Naive thymus-derived CD4-positive, alpha-beta T cell (primary cell): ENCODE data around the gene PSMB11. TPM values are rescaled to one million over a fixed set of nuclear protein-coding genes. Genes with fewer than 3 reads are reported as not detected.

Experiments
- ATAC-seq: fragments of 150-1000 bp; cut with Tn5 transposase; 2 replicates; pipeline ENCODE4 v1.10.0; 2021; ENCODE audit warnings: mild to moderate bottlenecking, moderate library complexity
- CTCF ChIA-PET: fragments of 350-600 bp; sonication (Branson Sonifier 250); formaldehyde crosslinking; loops from one replicate; lab custom pipeline; 2021; ENCODE audit warnings: antibody characterized with exemption; lab: Charles Lee
- POLR2A ChIA-PET: fragments of 350-600 bp; sonication (Branson Sonifier 250); formaldehyde crosslinking; loops from one replicate; lab custom pipeline; 2021; ENCODE audit warnings: antibody characterized with exemption, inconsistent platforms; lab: Charles Lee
- DNase-seq, 9 donors: peaks; one replicate each; pipeline versions ENCODE4 v3.0.0 to v3.0.0-alpha.2; 2020 to 2022; ENCODE audit warnings: mixed read lengths in 1 of 9
- H3K27ac ChIP-seq: one replicate; pipeline ENCODE4 v1.7.0; 2013; ENCODE audit warnings: mild to moderate bottlenecking, low read depth, low read length, moderate library complexity
- H3K27me3 ChIP-seq, 2 donors: one replicate each; pipeline ENCODE4 v1.7.0; 2013; ENCODE audit warnings: low read length in 2 of 2, mild to moderate bottlenecking in 2 of 2, moderate library complexity in 2 of 2; ENCODE audit not compliant: control insufficient read depth in 2 of 2, insufficient read depth in 2 of 2
- H3K36me3 ChIP-seq, 3 experiments: 1 replicate in 2 of 3; 2 replicates in 1 of 3; pipeline ENCODE4 v1.7.0; 2013; ENCODE audit warnings: low read length in 3 of 3, mild to moderate bottlenecking in 3 of 3, moderate library complexity in 1 of 3; ENCODE audit not compliant: insufficient read depth in 3 of 3, control insufficient read depth in 2 of 3
- H3K4me1 ChIP-seq, 2 donors: one replicate each; pipeline ENCODE4 v1.7.0; 2013; ENCODE audit warnings: low read length in 2 of 2, mild to moderate bottlenecking in 2 of 2, moderate library complexity in 1 of 2; ENCODE audit not compliant: control insufficient read depth in 2 of 2, insufficient read depth in 2 of 2
- H3K4me3 ChIP-seq: 2 replicates; pipeline ENCODE4 v1.7.0; 2013; ENCODE audit warnings: mild to moderate bottlenecking, low read length
- H3K9me3 ChIP-seq, 3 experiments: 1 replicate in 2 of 3; 2 replicates in 1 of 3; pipeline ENCODE4 v1.7.0; 2013; ENCODE audit warnings: low read length in 3 of 3; ENCODE audit not compliant: control insufficient read depth in 2 of 3
- H3K27ac Mint-ChIP-seq, 9 donors: one replicate each; pipeline ENCODE4 v1.8.0; 2020 to 2022; ENCODE audit warnings: mixed read lengths in 9 of 9, mild to moderate bottlenecking in 8 of 9, moderate library complexity in 5 of 9, inconsistent platforms in 2 of 9
- H3K27me3 Mint-ChIP-seq, 5 donors: one replicate each; pipeline ENCODE4 v1.8.0; 2021 to 2022; ENCODE audit warnings: mixed read lengths in 5 of 5, mild to moderate bottlenecking in 1 of 5
- H3K36me3 Mint-ChIP-seq, 5 donors: one replicate each; pipeline ENCODE4 v1.8.0; 2020 to 2022; ENCODE audit warnings: mixed read lengths in 5 of 5, mild to moderate bottlenecking in 3 of 5, inconsistent platforms in 1 of 5
- H3K4me1 Mint-ChIP-seq, 7 donors: one replicate each; pipeline ENCODE4 v1.8.0; 2020 to 2022; ENCODE audit warnings: mixed read lengths in 7 of 7, mild to moderate bottlenecking in 3 of 7, inconsistent platforms in 1 of 7
- H3K4me3 Mint-ChIP-seq, 10 donors: one replicate each; pipeline ENCODE4 v1.8.0; 2020 to 2022; ENCODE audit warnings: mild to moderate bottlenecking in 10 of 10, mixed read lengths in 10 of 10, moderate library complexity in 6 of 10, inconsistent platforms in 2 of 10
- H3K9me3 Mint-ChIP-seq, 11 donors: one replicate each; pipeline ENCODE4 v1.8.0; 2020 to 2022; ENCODE audit warnings: mixed read lengths in 11 of 11, mild to moderate bottlenecking in 4 of 11, inconsistent platforms in 1 of 11, moderate library complexity in 1 of 11
- intact Hi-C, 2 donors: fragments of 100-400 bp; cut with micrococcal nuclease; formaldehyde crosslinking; loops; one replicate each; pipeline ENCODE4 v1.15.1; 2023
- polyA plus RNA-seq, 2 donors: library from polyadenylated mRNA; unstranded; fragments of 300-500 nt; fragmentation: Illumina TruSeq; gene quantifications; one replicate each; pipeline ENCODE4 v1.2.3, GENCODE V29; 2021
- total RNA-seq, 6 experiments: library from RNA in 5 of 6; stranded (reverse) in 5 of 6; gene quantifications; 1 replicate in 5 of 6; 2 replicates in 1 of 6; pipeline ENCODE4 v1.2.3 and lab custom pipeline; 2021 to 2026

Gene PSMB11
- total and polyA plus RNA-seq, 7 experiments from 2014 or later, result 0.32 to 1.2 (median 0.69) TPM; not detected in 1

DNA sequence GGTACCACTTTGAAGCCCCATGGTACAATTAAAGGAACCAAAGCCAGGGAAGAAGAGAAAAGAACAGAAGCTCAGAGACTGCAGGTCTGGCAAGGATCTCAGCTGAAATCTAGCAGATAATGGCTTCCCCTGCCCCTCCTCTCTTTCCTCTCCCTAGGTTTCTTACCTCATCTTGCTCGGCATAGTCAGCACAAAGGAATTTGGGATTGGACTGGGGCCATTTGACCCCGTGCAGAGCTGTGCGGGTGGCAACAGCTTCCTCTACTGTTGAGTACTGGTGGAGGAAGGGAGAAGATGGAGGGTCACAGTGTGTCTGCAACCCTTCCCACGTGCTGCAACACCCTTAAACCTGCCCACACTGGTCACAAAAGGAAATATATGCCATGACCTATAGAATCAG, 20.0 kb downstream of the PSMB11 start:
- POLR2A ChIA-PET, result interaction anchor here (0.6 to 2.4 kb wide), 8 partner anchors 33 to 492 kb away, joined by 3 to 7 read pairs (median 3); partner anchors contain the start of genes ACIN1 and C14orf119

DNA sequence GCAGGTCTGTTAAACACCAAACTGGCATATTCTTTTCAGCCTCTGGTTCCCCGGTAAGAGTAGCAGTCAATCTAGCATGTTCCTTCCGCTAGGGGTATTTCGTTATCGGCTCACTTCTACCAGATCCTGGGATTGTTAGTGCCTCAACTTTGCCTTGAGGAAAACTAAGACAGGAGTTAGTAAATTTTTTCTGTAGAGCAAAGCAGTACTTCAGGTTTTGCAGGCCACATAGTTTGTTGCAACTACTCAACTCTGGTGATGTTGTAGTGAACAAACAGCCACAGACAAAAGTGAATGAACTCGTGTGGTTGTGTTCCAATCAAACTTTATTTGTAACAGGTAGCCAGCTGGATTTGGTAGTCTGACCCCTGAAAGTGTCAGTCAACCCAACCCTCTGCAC, 21.6 kb downstream of the PSMB11 start:
- Mint-ChIP-seq H3K27me3 (no peaks in the 10 kb centered on the region), H3K4me1 (peaks cover 4 to 18% (median 9%) of the 10 kb centered on the region in 7 donors), H3K4me3 (no peak overlapping the region), H3K9me3 (peaks cover 0 to 2% (median 0%) of the 10 kb centered on the region in 11 donors), H3K27ac (peak overlapping the region in 5 of 9 donors; percentile 16 to 83 (median 28)), H3K36me3 (peaks cover 4 to 48% (median 26%) of the 10 kb centered on the region in 5 donors)
- Histone ChIP-seq H3K36me3 (peaks cover 51 to 95% (median 51%) of the 10 kb centered on the region in 3 experiments), H3K27ac (no peak overlapping the region), H3K4me1 (peaks cover 0 to 2% of the 10 kb centered on the region in 2 donors), H3K27me3 (no peaks in the 10 kb centered on the region), H3K9me3 (no peaks in the 10 kb centered on the region), H3K4me3 (no peak overlapping the region)
- CTCF ChIA-PET, result interaction anchor here (0.7 to 12.2 kb wide), 5 partner anchors 41 to 91 kb away, joined by 3 to 264 read pairs (median 21); partner anchors contain the start of gene AJUBA
- ATAC-seq, result no peak
- intact Hi-C loops, result no loop called here
- POLR2A ChIA-PET, result interaction anchor here (1.5 to 1.9 kb wide), 3 partner anchors 13 to 77 kb away, joined by 3 to 4 read pairs (median 4); no protein-coding TSS in a partner anchor
- no peak for DNase-seq

More for the DNA sequence above, 20.0 kb downstream of the PSMB11 start:
- Histone ChIP-seq H3K9me3 (no peaks in the 10 kb centered on the region), H3K4me3 (no peak overlapping the region), H3K27ac (no peak overlapping the region), H3K4me1 (peaks cover 0 to under 1% of the 10 kb centered on the region in 2 donors), H3K36me3 (peaks cover 41 to 82% (median 44%) of the 10 kb centered on the region in 3 experiments), H3K27me3 (no peaks in the 10 kb centered on the region)
- Mint-ChIP-seq H3K4me3 (no peak overlapping the region), H3K27me3 (peaks cover 0 to 1% (median 0%) of the 10 kb centered on the region in 5 donors), H3K4me1 (peaks cover 7 to 19% (median 11%) of the 10 kb centered on the region in 7 donors), H3K36me3 (peaks cover 4 to 48% (median 30%) of the 10 kb centered on the region in 5 donors), H3K27ac (peak overlapping the region in 2 of 9 donors; percentile 51 to 62), H3K9me3 (peaks cover 0 to 2% (median 0%) of the 10 kb centered on the region in 11 donors)
- CTCF ChIA-PET, result interaction anchor here (1.1 to 12.2 kb wide), 7 partner anchors 9 to 492 kb away, joined by 3 to 264 read pairs (median 4); partner anchors contain the start of gene AJUBA
- intact Hi-C loops, result no loop called here
- ATAC-seq, result no peak
- DNase-seq, result no peak

DNA sequence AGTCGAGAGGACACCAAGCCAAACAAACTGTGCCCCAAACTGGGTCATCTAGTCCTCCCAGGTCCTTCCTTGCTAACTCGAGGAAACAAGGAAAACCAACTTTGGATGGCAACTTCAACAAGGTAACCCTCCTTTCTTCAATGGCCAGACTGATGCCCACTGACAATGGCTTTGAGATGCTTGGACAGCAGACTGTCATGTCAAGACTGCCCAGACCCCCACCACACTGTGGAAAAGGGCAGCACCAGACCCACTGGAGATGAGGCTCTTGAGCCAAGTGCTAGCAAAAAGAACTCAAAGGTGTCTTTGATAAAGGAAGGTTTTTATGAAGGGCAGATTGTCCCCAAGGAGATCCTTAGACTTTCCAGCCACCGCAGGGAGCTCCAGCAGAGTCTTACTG, 24.4 kb downstream of the PSMB11 start:
- POLR2A ChIA-PET, result interaction anchor here (0.6 to 1.2 kb wide), 4 partner anchors 10 to 59 kb away, joined by 3 to 4 read pairs (median 3); partner anchors contain the start of genes ACIN1 and C14orf119
- H3K36me3 Mint-ChIP-seq, result peaks cover 4 to 42% (median 26%) of the 10 kb centered on the region in 5 donors

GRCh38 chr14:23066855-23067744, 25.1 kb downstream of the PSMB11 start:
- CTCF ChIA-PET, result interaction anchor here (1.4 to 4.7 kb wide), 8 partner anchors 10 to 118 kb away, joined by 4 to 53 read pairs (median 8); partner anchors contain the start of gene AJUBA
- no peak overlapping the region for H3K4me3 Mint-ChIP-seq
- H3K9me3 ChIP-seq, result no peaks in the 10 kb centered on the region
- peaks cover 28 to 52% (median 36%) of the 10 kb centered on the region in 7 donors for H3K4me1 Mint-ChIP-seq
- no peak overlapping the region for H3K27ac Mint-ChIP-seq
- no peak for ATAC-seq
- H3K9me3 Mint-ChIP-seq, result no peaks in the 10 kb centered on the region
- peaks cover 4 to 41% (median 29%) of the 10 kb centered on the region in 5 donors for H3K36me3 Mint-ChIP-seq
- peaks cover 43 to 68% (median 45%) of the 10 kb centered on the region in 3 experiments for H3K36me3 ChIP-seq
- H3K27me3 Mint-ChIP-seq, result no peaks in the 10 kb centered on the region
- DNase-seq, result no peak
- no peaks in the 10 kb centered on the region for H3K27me3 ChIP-seq
- POLR2A ChIA-PET, result interaction anchor here (0.6 to 2.4 kb wide), 3 partner anchors 18 to 28 kb away, joined by 3 to 11 read pairs (median 4); partner anchors contain the start of genes ACIN1 and C14orf119
- no peak overlapping the region for H3K4me3 ChIP-seq
- no peak overlapping the region for H3K27ac ChIP-seq
- intact Hi-C loops, result no loop called here
- H3K4me1 ChIP-seq, result peaks cover 16 to 27% of the 10 kb centered on the region in 2 donors

More for the DNA sequence above, 24.4 kb downstream of the PSMB11 start:
- Histone ChIP-seq H3K36me3 (peaks cover 43 to 74% (median 47%) of the 10 kb centered on the region in 3 experiments), H3K4me3 (no peak overlapping the region), H3K4me1 (peaks cover 10 to 20% of the 10 kb centered on the region in 2 donors), H3K9me3 (no peaks in the 10 kb centered on the region), H3K27ac (no peak overlapping the region), H3K27me3 (no peaks in the 10 kb centered on the region)
- intact Hi-C loops, result no loop called here
- Mint-ChIP-seq H3K4me3 (no peak overlapping the region), H3K27ac (peak overlapping the region in 2 of 9 donors; percentile 8 to 20), H3K9me3 (no peaks in the 10 kb centered on the region), H3K27me3 (no peaks in the 10 kb centered on the region), H3K4me1 (peaks cover 21 to 45% (median 28%) of the 10 kb centered on the region in 7 donors)
- DNase-seq (no peak), ATAC-seq (no peak)
- CTCF ChIA-PET, result interaction anchor here (4.7 kb wide), 1 partner anchor 82 kb away, joined by 53 read pairs; the partner anchor contains the start of gene AJUBA

DNA sequence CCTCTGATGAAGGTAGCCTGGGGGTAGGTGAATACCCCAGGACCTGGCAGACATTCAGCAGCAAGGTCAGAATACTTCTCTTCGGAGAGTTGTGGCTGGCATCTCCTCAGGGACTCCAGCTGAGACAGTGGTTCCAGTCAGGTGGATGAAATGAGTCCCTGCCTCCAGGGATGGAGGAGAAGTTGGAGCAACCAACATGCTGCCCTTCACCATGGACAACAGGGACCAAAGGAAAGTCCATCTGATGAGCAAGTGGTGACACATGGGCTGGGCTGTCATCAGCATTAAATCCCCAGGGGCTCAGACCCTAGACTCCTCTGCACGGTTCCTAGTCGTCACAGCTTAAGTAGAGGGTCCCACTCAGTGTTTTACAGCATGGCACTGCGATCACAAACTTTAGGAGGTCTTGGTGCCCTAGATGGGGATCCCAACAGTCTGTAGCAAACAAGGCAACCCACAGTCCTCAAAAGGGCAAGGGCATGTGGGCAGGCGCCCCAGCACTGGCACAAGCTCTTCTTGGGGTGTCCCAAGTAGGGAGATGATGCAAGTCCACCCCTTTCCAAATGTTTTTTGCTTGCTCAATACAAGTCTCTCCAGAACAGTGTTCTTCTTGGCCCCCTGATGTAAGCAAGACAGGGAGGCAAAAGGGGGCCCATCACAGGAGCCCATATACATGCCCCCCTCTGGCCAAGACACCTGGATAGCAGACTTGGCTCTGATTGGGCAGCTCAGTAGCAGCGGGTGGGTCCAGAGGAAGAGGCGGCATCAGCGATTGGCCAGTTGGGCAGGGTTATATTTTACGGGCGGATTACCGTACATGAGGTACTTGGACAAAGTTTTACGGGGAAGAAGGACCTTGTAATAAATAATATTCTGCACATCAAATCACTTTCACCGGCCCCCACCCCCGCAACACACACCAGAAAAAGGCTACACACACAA, 26.1 kb downstream of the PSMB11 start:
- Histone ChIP-seq H3K9me3 (no peaks in the 10 kb centered on the region), H3K4me3 (no peak overlapping the region), H3K4me1 (peaks cover 16 to 28% of the 10 kb centered on the region in 2 donors), H3K36me3 (peaks cover 33 to 64% (median 35%) of the 10 kb centered on the region in 3 experiments), H3K27ac (no peak overlapping the region), H3K27me3 (no peaks in the 10 kb centered on the region)
- Mint-ChIP-seq H3K36me3 (peaks cover 4 to 31% (median 24%) of the 10 kb centered on the region in 5 donors), H3K9me3 (no peaks in the 10 kb centered on the region), H3K27me3 (no peaks in the 10 kb centered on the region), H3K27ac (peak overlapping the region in 6 of 9 donors; percentile 63 to 88 (median 79)), H3K4me3 (peak overlapping the region in 1 of 10 donors; percentile 56), H3K4me1 (peaks cover 30 to 58% (median 46%) of the 10 kb centered on the region in 7 donors)
- ChIA-PET CTCF (interaction anchor here (0.7 to 4.7 kb wide), 38 partner anchors 9 to 483 kb away, joined by 3 to 53 read pairs (median 5); partner anchors contain the start of genes ACIN1, AJUBA, C14orf119 and HAUS4), POLR2A (interaction anchor here (0.8 to 2.4 kb wide), 13 partner anchors 8 to 497 kb away, joined by 3 to 11 read pairs (median 4); partner anchors contain the start of genes ACIN1, C14orf119 and CDH24)
- DNase-seq (no peak), ATAC-seq (no peak)
- intact Hi-C loops, result loop anchor here in 1 of 2 donors (2.0 kb wide), 2 partner anchors 227 to 313 kb away; no protein-coding TSS in a partner anchor
